ENCODE measurements around the gene PTGER1.

- TF ChIP-seq CTCF (IDR thresholded peaks at IDR 0.05) (no peak), POLR2A (IDR thresholded peaks at IDR 0.05) (no peak)
Observed at GRCh38 chr19:14478113-14478545, 3.0 kb upstream of the PTGER1 start.

Data from adrenal gland (tissue), 5 donors.